Transverse colon (tissue), 4 donors: Measurements from ENCODE around the gene DLX2. TPM values are rescaled to one million over a fixed set of nuclear protein-coding genes. Genes with fewer than 3 reads are reported as not detected.
A peak's percentile ranks its signal among the peaks of the same experiment; 100 is the strongest.

Experiments
- DNase-seq: peaks from one replicate; pipeline ENCODE4 v3.0.0-alpha.2; 2019
- H3K27ac ChIP-seq, 4 donors: fragments of 200-600 bp; sonication (generic); 2 replicates each; pipeline ENCODE4 v1.5.1; 2016 to 2018; ENCODE audit warnings: inconsistent platforms in 4 of 4
- H3K27me3 ChIP-seq: fragments of 200-600 bp; sonication (generic); 2 replicates; pipeline ENCODE4 v1.5.1; 2017; ENCODE audit warnings: inconsistent platforms
- H3K36me3 ChIP-seq, 4 donors: fragments of 200-600 bp; sonication (generic); 2 replicates each; pipeline ENCODE4 v1.5.1; 2017 to 2019; ENCODE audit warnings: inconsistent platforms in 4 of 4
- H3K4me1 ChIP-seq, 4 donors: fragments of 200-600 bp; sonication (generic); 2 replicates each; pipeline ENCODE4 v1.5.1; 2017 to 2020; ENCODE audit warnings: inconsistent platforms in 4 of 4
- H3K4me3 ChIP-seq, 4 donors: fragments of 200-600 bp; sonication (generic); 1 replicate in 1 of 4; 2 replicates in 3 of 4; pipeline versions ENCODE4 v1.5.1 to v1.6.1; 2017 to 2019; ENCODE audit warnings: inconsistent platforms in 4 of 4
- H3K9me3 ChIP-seq, 2 donors: fragments of 200-600 bp; sonication (generic); 2 replicates each; pipeline ENCODE4 v1.5.1; 2017 to 2019; ENCODE audit warnings: inconsistent platforms in 2 of 2
- CTCF ChIP-seq, 5 experiments: fragments of 200-600 bp in 3 of 5; fragments of 450-650 bp in 2 of 5; sonication (generic) in 3 of 5; IDR thresholded peaks; 1 replicate in 2 of 5; 2 replicates in 3 of 5; pipeline ENCODE4 v1.5.1; 2016 to 2017; ENCODE audit warnings: antibody characterized with exemption in 5 of 5, inconsistent platforms in 3 of 5, mild to moderate bottlenecking in 2 of 5, moderate library complexity in 1 of 5
- EP300 ChIP-seq: sonication (generic); formaldehyde crosslinking; IDR thresholded peaks from one replicate; pipeline ENCODE4 v1.6.1; 2017; ENCODE audit warnings: antibody characterized with exemption, low read depth
- POLR2A ChIP-seq: fragments of 450-650 bp; IDR thresholded peaks from one replicate; pipeline ENCODE4 v1.6.1; 2016; ENCODE audit warnings: antibody characterized with exemption, mild to moderate bottlenecking, moderate library complexity
- POLR2AphosphoS5 ChIP-seq, 3 donors: sonication (generic); formaldehyde crosslinking; IDR thresholded peaks; one replicate each; pipeline ENCODE4 v1.6.1; 2016; ENCODE audit warnings: antibody characterized with exemption in 3 of 3
- WGBS, 2 donors: methylation state at CpG; one replicate each; pipeline ENCODE4 v1.1.5; 2018; ENCODE audit warnings: low coverage in 1 of 2; 5-methylcytosine and 5-hydroxymethylcytosine counted together
- in situ Hi-C, 4 donors: fragments of 200-750 bp; cut with MboI; loops; one replicate each; pipeline versions ENCODE4 v1.15.0 to v1.15.1; 2017; ENCODE audit warnings: low sequenced_read_pairs in 3 of 4, low pct_ligation_motif_present in 1 of 4, low pct_unique_long_range_greater_than_20kb in 1 of 4
- intact Hi-C: fragments of 100-400 bp; cut with DNase I; formaldehyde crosslinking; loops from one replicate; pipeline ENCODE4 v1.15.1; 2023; ENCODE audit warnings: low total_unique reads
- total RNA-seq, 4 donors: library from RNA; depleted of rRNA; stranded (reverse); fragments of >200 nt; gene quantifications; one replicate each; pipeline ENCODE4 v1.1.0, GENCODE V29; 2016

DLX2 gene
- total RNA-seq, 4 donors from 2014 or later: 0.16 TPM; not detected in 3

DNA sequence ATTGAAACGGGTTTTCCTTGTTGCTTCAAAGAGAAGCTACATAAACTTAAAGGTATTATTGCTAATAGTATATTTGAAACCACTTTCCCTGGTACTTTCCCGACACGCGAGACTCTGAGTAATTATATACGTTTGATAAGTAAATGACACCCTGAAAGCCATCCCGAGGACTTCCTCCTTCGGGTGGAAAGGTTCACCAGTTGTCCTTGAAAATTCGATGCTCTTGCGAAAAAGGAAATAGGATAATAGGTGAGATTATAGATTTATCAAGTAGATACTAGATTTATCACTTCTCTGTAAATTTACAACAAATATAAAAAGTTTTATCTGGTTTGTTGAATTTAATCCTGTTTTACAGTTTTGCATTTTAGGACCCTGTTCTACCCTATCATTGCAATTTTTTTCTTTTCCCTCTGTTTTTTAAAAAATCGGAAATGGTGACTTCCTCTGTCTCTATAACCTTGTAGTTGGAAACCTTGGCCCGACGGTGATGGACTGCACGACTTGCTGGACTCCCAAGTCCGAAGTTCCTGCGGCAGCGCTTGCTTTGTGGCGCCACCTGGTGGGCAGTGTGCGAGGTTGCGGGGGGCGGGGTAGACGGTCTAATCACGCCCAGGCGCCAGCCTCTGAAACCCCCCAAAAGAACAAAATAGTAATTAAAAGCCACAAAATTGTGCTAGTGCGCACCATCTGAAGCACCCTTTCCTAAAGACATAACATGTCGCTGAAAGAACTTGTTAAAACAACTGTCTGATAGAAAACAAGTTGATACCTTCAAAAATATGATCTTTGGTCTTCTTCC lies 972 bp upstream of the DLX2 start:
- Histone ChIP-seq H3K27ac (no peak overlapping the region), H3K9me3 (no peaks in the 10 kb centered on the region), H3K27me3 (peaks cover 100% of the 10 kb centered on the region), H3K36me3 (no peaks in the 10 kb centered on the region), H3K4me1 (peaks cover 19 to 65% (median 51%) of the 10 kb centered on the region in 4 donors), H3K4me3 (peak overlapping the region in 2 of 4 donors; percentile 47 to 63)
- WGBS, 2 donors: 2 to 4% methylated on average over 15 to 25 of the region's 25 CpGs
- TF ChIP-seq POLR2AphosphoS5 (IDR thresholded peaks at IDR 0.05): peak in 1 of 3 donors; percentile 16
- peak; percentile 68 to 88 (median 87) for TF ChIP-seq CTCF (IDR thresholded peaks at IDR 0.05)
- TF ChIP-seq POLR2A: no peak
- no peak for TF ChIP-seq EP300
- intact Hi-C loops (loop anchor here (5.0 to 10.0 kb wide), 2 partner anchors 399 to 1299 kb away; no protein-coding TSS in a partner anchor), in situ Hi-C loops (loop anchor here (10.0 to 25.0 kb wide), 4 partner anchors 291 to 516 kb away; no protein-coding TSS in a partner anchor)
- peak; percentile 83 for DNase-seq

- in situ Hi-C loops: loop anchor here (10.0 to 25.0 kb wide), 4 partner anchors 290 to 515 kb away; no protein-coding TSS in a partner anchor
- peak overlapping the region in 3 of 4 donors; percentile 38 to 63 (median 47) for H3K4me3 ChIP-seq
- H3K36me3 ChIP-seq: no peaks in the 10 kb centered on the region
- 3% methylated on average over 30 of the region's 36 CpGs; no CpG with 5 or more reads in 1 of the 2 donors for WGBS, 2 donors
- intact Hi-C loops: loop anchor here (5.0 to 10.0 kb wide), 2 partner anchors 397 to 1300 kb away; no protein-coding TSS in a partner anchor
- peaks cover 24 to 71% (median 59%) of the 10 kb centered on the region in 4 donors for H3K4me1 ChIP-seq
- peaks cover 100% of the 10 kb centered on the region for H3K27me3 ChIP-seq
- no peaks in the 10 kb centered on the region for H3K9me3 ChIP-seq
- DNase-seq: no peak
- no peak overlapping the region for H3K27ac ChIP-seq
- TF ChIP-seq POLR2AphosphoS5 (IDR thresholded peaks at IDR 0.05): no peak
- no peak for TF ChIP-seq POLR2A
- no peak for TF ChIP-seq CTCF (IDR thresholded peaks at IDR 0.05)
- no peak for TF ChIP-seq EP300
Measured at GRCh38 chr2:172101821-172102390, 794 bp downstream of the DLX2 start.

DNA sequence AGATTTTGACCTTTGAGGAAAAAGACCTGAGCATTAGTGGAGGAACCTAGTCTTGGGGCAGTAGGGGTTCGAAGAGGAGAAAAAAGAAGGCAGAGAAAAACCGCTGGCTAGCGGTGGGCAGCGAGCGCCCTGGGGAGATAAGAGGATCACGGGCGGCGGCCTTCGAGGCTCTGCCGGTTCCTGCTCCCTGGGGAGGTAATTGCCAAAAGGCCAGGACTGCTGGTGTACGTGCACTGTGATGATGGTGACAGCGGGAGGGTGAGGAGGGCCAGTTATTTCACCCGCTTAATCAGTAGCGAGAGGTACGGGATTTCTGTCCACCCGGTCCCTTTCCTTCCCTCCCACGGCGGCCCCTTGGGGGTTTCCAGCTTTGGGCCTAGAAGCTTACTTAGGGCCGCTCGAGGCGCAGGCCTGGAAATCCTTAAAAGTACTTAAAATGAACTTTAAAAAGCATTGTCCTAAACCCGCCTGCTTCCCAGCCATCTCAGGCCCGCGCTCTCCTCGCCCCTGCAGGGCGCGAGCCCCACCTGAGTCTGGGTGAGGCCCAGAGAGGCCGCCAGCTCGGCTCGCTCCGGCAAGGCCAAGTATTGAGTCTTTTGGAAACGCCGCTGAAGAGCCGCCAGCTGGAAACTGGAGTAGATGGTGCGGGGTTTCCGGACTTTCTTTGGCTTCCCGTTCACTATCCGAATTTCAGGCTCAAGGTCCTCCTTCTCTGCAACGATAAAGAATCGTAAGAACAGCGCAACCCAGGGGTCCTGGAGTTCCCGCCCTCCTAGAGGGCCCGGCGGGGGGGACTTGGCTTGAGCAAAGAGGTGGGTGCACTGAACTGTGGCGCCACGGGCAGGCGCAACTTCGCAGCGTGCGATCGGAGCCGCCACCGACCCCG lies 1.5 kb downstream of the DLX2 start:
- H3K9me3 ChIP-seq: no peaks in the 10 kb centered on the region
- intact Hi-C loops: loop anchor here (5.0 to 10.0 kb wide), 2 partner anchors 396 to 1301 kb away; no protein-coding TSS in a partner anchor
- no peak overlapping the region for H3K27ac ChIP-seq
- H3K36me3 ChIP-seq: no peaks in the 10 kb centered on the region
- no peak for DNase-seq
- WGBS, 2 donors: 5 to 8% methylated on average over 8 to 54 of the region's 54 CpGs
- no peak for TF ChIP-seq CTCF (IDR thresholded peaks at IDR 0.05)
- in situ Hi-C loops: loop anchor here (10.0 to 25.0 kb wide), 4 partner anchors 289 to 514 kb away; no protein-coding TSS in a partner anchor
- H3K4me1 ChIP-seq: peaks cover 30 to 72% (median 61%) of the 10 kb centered on the region in 4 donors
- peak overlapping the region in 2 of 4 donors; percentile 6 to 63 for H3K4me3 ChIP-seq
- peaks cover 100% of the 10 kb centered on the region for H3K27me3 ChIP-seq
